Mesendoderm (in vitro differentiated cells): ENCODE data around the gene PAX1. TPM values are rescaled to one million over a fixed set of nuclear protein-coding genes. Genes with fewer than 3 reads are reported as not detected.
A peak's percentile ranks its signal among the peaks of the same experiment; 100 is the strongest.

Source experiments
- DNase-seq: peaks from one replicate; pipeline ENCODE4 v3.0.0; 2013
- H2AK5ac ChIP-seq: 2 replicates; pipeline ENCODE4 v1.6.1; 2013; ENCODE audit warnings: low read length, inconsistent platforms
- H2BK120ac ChIP-seq: 2 replicates; pipeline ENCODE4 v1.6.1; 2013; ENCODE audit warnings: low read depth, mild to moderate bottlenecking, low read length, moderate library complexity, mixed read lengths
- H2BK15ac ChIP-seq: replicated peaks from 2 replicates; pipeline ENCODE4 v1.6.1; 2013; ENCODE audit warnings: low read depth, mild to moderate bottlenecking, moderate library complexity
- H2BK5ac ChIP-seq: 2 replicates; pipeline ENCODE4 v1.6.1; 2013; ENCODE audit warnings: low read length, inconsistent platforms
- H3K18ac ChIP-seq: 2 replicates; pipeline ENCODE4 v1.6.1; 2013; ENCODE audit warnings: mild to moderate bottlenecking, low read length, mixed read lengths
- H3K23ac ChIP-seq: one replicate; pipeline ENCODE4 v1.6.1; 2013; ENCODE audit warnings: low read length
- H3K27ac ChIP-seq: 2 replicates; pipeline ENCODE4 v1.5.1; 2013; ENCODE audit warnings: low read depth, mild to moderate bottlenecking, inconsistent platforms, low read length, moderate library complexity
- H3K27me3 ChIP-seq: 2 replicates; pipeline ENCODE4 v1.6.1; 2013; ENCODE audit warnings: low read length, control low read depth, mild to moderate bottlenecking, inconsistent platforms; ENCODE audit not compliant: insufficient read depth, poor library complexity
- H3K36me3 ChIP-seq: 2 replicates; pipeline ENCODE4 v1.6.1; 2013; ENCODE audit warnings: low read length, inconsistent platforms; ENCODE audit not compliant: control insufficient read depth, insufficient read depth
- H3K4ac ChIP-seq: one replicate; pipeline ENCODE4 v1.6.1; 2013; ENCODE audit warnings: low read depth, mild to moderate bottlenecking, low read length, moderate library complexity
- H3K4me1 ChIP-seq: 2 replicates; pipeline ENCODE4 v1.6.1; 2013; ENCODE audit warnings: low read depth, low read length, inconsistent platforms; ENCODE audit not compliant: control insufficient read depth
- H3K4me2 ChIP-seq: 2 replicates; pipeline ENCODE4 v1.6.1; 2013; ENCODE audit warnings: low read length
- H3K4me3 ChIP-seq: 2 replicates; pipeline ENCODE4 v1.5.1; 2013; ENCODE audit warnings: mild to moderate bottlenecking, low read length
- H3K56ac ChIP-seq: one replicate; pipeline ENCODE4 v1.6.1; 2013; ENCODE audit warnings: low read length
- H3K79me1 ChIP-seq: 2 replicates; pipeline ENCODE4 v1.6.1; 2013; ENCODE audit warnings: low read length, inconsistent platforms
- H3K79me2 ChIP-seq: 2 replicates; pipeline ENCODE4 v1.6.1; 2013; ENCODE audit warnings: mild to moderate bottlenecking, low read length; ENCODE audit not compliant: control insufficient read depth, insufficient read depth
- H3K9ac ChIP-seq: 2 replicates; pipeline ENCODE4 v1.6.1; 2013; ENCODE audit warnings: low read length, inconsistent platforms
- H4K5ac ChIP-seq: one replicate; pipeline ENCODE4 v1.6.1; 2013; ENCODE audit warnings: low read length
- H4K8ac ChIP-seq: one replicate; pipeline ENCODE4 v1.6.1; 2013; ENCODE audit warnings: low read depth, mild to moderate bottlenecking, control low read depth, low read length, moderate library complexity
- WGBS: extraction: QIAGEN DNeasy Blood & Tissue Kit; methylation state at CpG from one replicate; pipeline ENCODE4 v1.1.7; 2013; ENCODE audit warnings: low lambda C conversion rate, missing lambda C conversion rate; ENCODE audit not compliant: insufficient coverage; ENCODE audit errors: extremely low coverage; 5-methylcytosine and 5-hydroxymethylcytosine counted together
- polyA plus RNA-seq, 2 experiments: library from polyadenylated mRNA; stranded (reverse); fragments of 200-250 nt; gene quantifications; one replicate each; pipeline ENCODE4 v1.2.3, GENCODE V29; 2013

Gene PAX1
- not detected for polyA plus RNA-seq (2013, experiment 1 of 2)
- polyA plus RNA-seq (2013, experiment 2 of 2): 0.01 TPM

- Histone ChIP-seq H2BK5ac (no peak within 1 kb of the TSS), H3K27ac (no peak within 1 kb of the TSS), H3K4me3 (no peak within 1 kb of the TSS), H3K36me3 (no peaks in the 10 kb centered on the region), H3K23ac (peak within 1 kb of the TSS; percentile 74), H3K18ac (no peak within 1 kb of the TSS), H2AK5ac (no peak within 1 kb of the TSS), H3K4me1 (no peaks in the 10 kb centered on the region), H2BK15ac (no peak within 1 kb of the TSS), H3K27me3 (peaks cover 86% of the 10 kb centered on the region), H2BK120ac (no peak within 1 kb of the TSS), H3K79me1 (no peaks in the 10 kb centered on the region), H3K79me2 (no peaks in the 10 kb centered on the region), H3K56ac (peak within 1 kb of the TSS; percentile 49), H4K8ac (no peak within 1 kb of the TSS), H4K5ac (no peak within 1 kb of the TSS), H3K9ac (peak within 1 kb of the TSS; percentile 49), H3K4ac (no peak within 1 kb of the TSS), H3K4me2 (peak within 1 kb of the TSS; percentile 52)
- DNase-seq: no peak
- WGBS: no CpG with 5 or more reads among the region's 73 CpGs
These were observed at the start of gene PAX1 for GRCh38 chr20:21705575-21706260. Gene PAX1 (plus strand): TSS chr20:21705664. CDS start chr20:21705713, 49 bp downstream.

- no peak overlapping the region for H4K8ac ChIP-seq
- no peak overlapping the region for H3K18ac ChIP-seq
- no peak overlapping the region for H3K9ac ChIP-seq
- H3K4me2 ChIP-seq: no peak overlapping the region
- no peak overlapping the region for H3K56ac ChIP-seq
- H2AK5ac ChIP-seq: no peak overlapping the region
- no peaks in the 10 kb centered on the region for H3K36me3 ChIP-seq
- no peak overlapping the region for H3K4ac ChIP-seq
- no peaks in the 10 kb centered on the region for H3K27me3 ChIP-seq
- DNase-seq: no peak
- no peak overlapping the region for H2BK120ac ChIP-seq
- no peak overlapping the region for H2BK15ac ChIP-seq
- no peak overlapping the region for H2BK5ac ChIP-seq
- no peak overlapping the region for H3K27ac ChIP-seq
- H3K23ac ChIP-seq: no peak overlapping the region
- H3K79me1 ChIP-seq: no peaks in the 10 kb centered on the region
- WGBS: no CpG with 5 or more reads among the region's 7 CpGs
- H3K4me1 ChIP-seq: no peaks in the 10 kb centered on the region
- H3K79me2 ChIP-seq: no peaks in the 10 kb centered on the region
- no peak overlapping the region for H3K4me3 ChIP-seq
- H4K5ac ChIP-seq: no peak overlapping the region
These were observed 49.0 kb upstream of the PAX1 start for GRCh38 chr20:21656308-21657067.

DNA sequence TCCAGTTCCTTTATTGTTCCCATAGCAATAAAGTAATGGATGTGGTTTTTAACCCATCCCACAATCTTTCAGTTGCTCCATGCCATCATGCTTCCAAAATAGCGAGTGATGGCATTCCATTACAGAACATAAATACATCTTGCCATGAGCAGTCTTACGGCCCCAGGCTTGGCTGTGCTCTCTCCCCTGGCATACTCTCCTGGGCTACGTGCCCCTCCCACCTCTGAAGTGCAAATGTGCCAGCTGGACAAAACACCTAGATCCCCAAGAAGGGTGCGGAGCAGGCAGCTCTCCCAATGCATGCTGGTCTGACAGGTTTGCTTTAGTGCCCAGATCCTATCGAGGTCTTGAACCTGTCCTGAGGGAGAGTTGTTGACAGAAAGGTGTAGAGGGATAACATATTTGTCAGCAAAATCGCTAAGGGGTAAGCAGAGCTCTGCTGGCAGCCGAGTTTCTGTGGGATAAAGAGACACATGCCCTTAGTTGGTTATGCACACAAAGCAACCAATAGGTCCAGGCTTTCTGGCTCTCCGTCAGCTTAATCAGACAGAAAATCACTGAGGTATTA is 43.9 kb upstream of the PAX1 start:
- no peak overlapping the region for H3K4ac ChIP-seq
- H2AK5ac ChIP-seq: no peak overlapping the region
- H3K27ac ChIP-seq: no peak overlapping the region
- H2BK15ac ChIP-seq: no peak overlapping the region
- no peaks in the 10 kb centered on the region for H3K36me3 ChIP-seq
- H2BK120ac ChIP-seq: no peak overlapping the region
- H3K9ac ChIP-seq: no peak overlapping the region
- H4K8ac ChIP-seq: no peak overlapping the region
- no peak overlapping the region for H3K18ac ChIP-seq
- WGBS: no CpG with 5 or more reads among the region's 8 CpGs
- no peak overlapping the region for H3K56ac ChIP-seq
- no peak overlapping the region for H3K4me3 ChIP-seq
- no peaks in the 10 kb centered on the region for H3K79me2 ChIP-seq
- no peak for DNase-seq
- H3K23ac ChIP-seq: no peak overlapping the region
- no peak overlapping the region for H3K4me2 ChIP-seq
- H2BK5ac ChIP-seq: no peak overlapping the region
- H3K4me1 ChIP-seq: no peaks in the 10 kb centered on the region
- no peaks in the 10 kb centered on the region for H3K27me3 ChIP-seq
- no peaks in the 10 kb centered on the region for H3K79me1 ChIP-seq
- no peak overlapping the region for H4K5ac ChIP-seq

DNA sequence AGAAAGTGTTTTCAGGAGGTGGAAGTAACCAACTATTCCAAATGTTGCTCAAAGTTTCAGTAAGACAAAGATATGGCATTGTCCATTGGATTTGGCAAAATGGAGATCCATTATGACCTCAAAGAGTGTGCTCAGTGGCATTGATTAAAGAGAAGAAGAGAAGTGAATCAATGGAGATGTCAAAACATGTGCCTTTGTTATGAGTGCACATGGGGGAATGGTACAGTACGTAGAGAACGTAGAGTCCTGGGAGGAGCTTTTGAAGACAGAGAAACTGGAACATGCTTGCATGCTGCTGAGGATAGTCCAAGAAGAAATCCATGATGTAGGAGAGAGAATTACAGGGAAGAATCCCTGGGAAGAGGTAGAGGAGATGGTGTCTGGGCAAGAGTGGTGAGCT is 42.0 kb upstream of the PAX1 start:
- H3K79me1 ChIP-seq: no peaks in the 10 kb centered on the region
- no peaks in the 10 kb centered on the region for H3K36me3 ChIP-seq
- no peak overlapping the region for H3K4me2 ChIP-seq
- no peak overlapping the region for H3K23ac ChIP-seq
- H3K56ac ChIP-seq: no peak overlapping the region
- no peak overlapping the region for H3K4me3 ChIP-seq
- H3K9ac ChIP-seq: no peak overlapping the region
- no peak overlapping the region for H2BK120ac ChIP-seq
- no peak overlapping the region for H4K8ac ChIP-seq
- no peak overlapping the region for H3K27ac ChIP-seq
- no peaks in the 10 kb centered on the region for H3K4me1 ChIP-seq
- H2AK5ac ChIP-seq: no peak overlapping the region
- no CpG with 5 or more reads among the region's 2 CpGs for WGBS
- no peak for DNase-seq
- no peaks in the 10 kb centered on the region for H3K79me2 ChIP-seq
- no peak overlapping the region for H2BK15ac ChIP-seq
- H3K18ac ChIP-seq: no peak overlapping the region
- no peak overlapping the region for H2BK5ac ChIP-seq
- no peak overlapping the region for H3K4ac ChIP-seq
- no peak overlapping the region for H4K5ac ChIP-seq
- no peaks in the 10 kb centered on the region for H3K27me3 ChIP-seq

DNA sequence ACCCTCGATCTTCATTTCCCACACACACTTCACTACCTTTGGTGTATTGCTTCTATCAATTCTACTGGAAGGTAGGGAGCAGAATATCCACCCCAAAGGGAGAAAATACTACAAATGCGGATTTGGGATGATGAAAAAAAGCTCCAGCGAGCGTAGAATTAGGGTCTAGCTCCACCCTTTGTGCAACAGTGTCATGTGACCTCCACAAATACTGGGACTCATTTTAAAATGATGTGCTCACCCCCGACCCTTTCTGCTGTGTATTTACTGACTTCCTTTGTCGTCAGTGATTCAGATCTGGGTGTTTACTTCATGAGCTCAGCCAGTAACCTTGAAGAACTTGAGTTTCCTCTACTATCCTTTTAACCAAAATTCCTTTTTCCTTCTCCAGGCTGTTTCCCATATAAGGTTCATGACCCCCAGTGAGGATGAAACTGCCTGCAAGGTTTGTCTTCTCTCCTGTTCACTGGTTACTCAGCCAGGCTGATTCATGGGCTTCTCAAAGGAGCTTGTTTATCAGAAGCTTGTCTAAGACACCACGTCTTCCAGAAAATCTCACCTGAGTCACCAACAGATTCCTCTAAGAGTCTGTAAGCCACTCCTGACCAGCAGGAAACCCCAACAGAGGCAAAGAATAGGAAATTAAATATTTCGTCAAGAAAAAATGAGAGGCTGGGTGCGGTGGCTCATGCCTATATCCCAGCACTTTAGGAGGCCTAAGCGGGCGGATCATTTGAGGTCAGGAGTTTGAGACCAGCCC is 39.6 kb upstream of the PAX1 start:
- Histone ChIP-seq H2BK5ac (no peak overlapping the region), H3K4me2 (no peak overlapping the region), H3K79me2 (no peaks in the 10 kb centered on the region), H3K56ac (no peak overlapping the region), H3K23ac (no peak overlapping the region), H3K36me3 (no peaks in the 10 kb centered on the region), H3K9ac (no peak overlapping the region), H3K79me1 (no peaks in the 10 kb centered on the region), H3K4me1 (no peaks in the 10 kb centered on the region), H2AK5ac (no peak overlapping the region), H3K4ac (no peak overlapping the region), H3K18ac (no peak overlapping the region), H4K8ac (no peak overlapping the region), H3K27me3 (no peaks in the 10 kb centered on the region), H4K5ac (no peak overlapping the region), H3K27ac (no peak overlapping the region), H2BK120ac (no peak overlapping the region), H2BK15ac (no peak overlapping the region), H3K4me3 (no peak overlapping the region)
- WGBS: no CpG with 5 or more reads among the region's 11 CpGs
- DNase-seq: peak; percentile 16
